IMR-90 (cell line): ENCODE data around the gene ZNF440. TPM values are rescaled to one million over a fixed set of nuclear protein-coding genes. Genes with fewer than 3 reads are reported as not detected.
A peak's percentile ranks its signal among the peaks of the same experiment; 100 is the strongest.

Experiments
- ATAC-seq: fragments of 200-7000 bp; cut with Tn5 transposase; 2 replicates; pipeline ENCODE4 v1.9.1; 2020; ENCODE audit warnings: low read depth, mild to moderate bottlenecking, moderate library complexity
- BruUV-seq: library from RNA; stranded (reverse); fragments of 400-500 nt; replicated peaks from 2 replicates; lab custom pipeline; 2021; lab: Mats Ljungman, UMichigan
- CTCF ChIA-PET: fragments of 300-600 bp; formaldehyde crosslinking; extraction: SDS; loops from one replicate; lab custom pipeline; 2021; ENCODE audit warnings: antibody characterized with exemption; lab: Yijun Ruan, JAX
- POLR2A ChIA-PET: fragments of 300-600 bp; sonication (Branson Sonifier 250); formaldehyde crosslinking; loops from one replicate; lab custom pipeline; 2022; ENCODE audit warnings: antibody characterized with exemption; ENCODE audit not compliant: unreplicated experiment; lab: Charles Lee
- DNase-seq: peaks from one replicate; pipeline ENCODE4 v3.0.0; 2013
- H2AFZ ChIP-seq: replicated peaks from 2 replicates; pipeline ENCODE3; 2013; ENCODE audit warnings: low read length, mild to moderate bottlenecking; ENCODE audit not compliant: poor library complexity
- H2AK5ac ChIP-seq: 2 replicates; pipeline ENCODE4 v1.6.1; 2013; ENCODE audit warnings: low read depth, low read length, inconsistent platforms
- H2AK9ac ChIP-seq: replicated peaks from 2 replicates; pipeline ENCODE3; 2013; ENCODE audit warnings: mild to moderate bottlenecking, low read depth, low read length, moderate library complexity; ENCODE audit not compliant: poor library complexity
- H2BK120ac ChIP-seq: 2 replicates; pipeline ENCODE4 v1.6.1; 2013; ENCODE audit warnings: low read depth, low read length, inconsistent platforms
- H2BK15ac ChIP-seq: 3 replicates; pipeline ENCODE4 v1.6.1; 2013; ENCODE audit warnings: low read depth, low read length, inconsistent platforms
- H2BK20ac ChIP-seq: 2 replicates; pipeline ENCODE4 v1.6.1; 2013; ENCODE audit warnings: low read depth, mild to moderate bottlenecking, inconsistent platforms, low read length, moderate library complexity
- H2BK5ac ChIP-seq: 2 replicates; pipeline ENCODE4 v1.6.1; 2013; ENCODE audit warnings: mild to moderate bottlenecking, low read depth, low read length, inconsistent platforms; ENCODE audit not compliant: poor library complexity, severe bottlenecking
- H3K14ac ChIP-seq: replicated peaks from 2 replicates; pipeline ENCODE4 v1.6.1; 2013; ENCODE audit warnings: low read depth, low read length, inconsistent platforms
- H3K18ac ChIP-seq: 2 replicates; pipeline ENCODE4 v1.6.1; 2013; ENCODE audit warnings: low read depth, low read length, control low read depth
- H3K23ac ChIP-seq: 2 replicates; pipeline ENCODE4 v1.6.1; 2013; ENCODE audit warnings: low read depth, low read length, inconsistent platforms
- H3K27ac ChIP-seq: 2 replicates; pipeline ENCODE4 v1.5.1; 2013; ENCODE audit warnings: mild to moderate bottlenecking, control low read depth, low read length; ENCODE audit not compliant: insufficient read depth
- H3K27me3 ChIP-seq: 2 replicates; pipeline ENCODE4 v1.6.1; 2013; ENCODE audit warnings: low read length; ENCODE audit not compliant: control insufficient read depth, insufficient read depth
- H3K36me3 ChIP-seq: 2 replicates; pipeline ENCODE4 v1.6.1; 2013; ENCODE audit warnings: low read length, mixed read lengths; ENCODE audit not compliant: control insufficient read depth, insufficient read depth
- H3K4ac ChIP-seq: 2 replicates; pipeline ENCODE4 v1.6.1; 2013; ENCODE audit warnings: low read depth, low read length, inconsistent platforms
- H3K4me1 ChIP-seq: 2 replicates; pipeline ENCODE4 v1.6.1; 2013; ENCODE audit warnings: low read length, mixed read lengths; ENCODE audit not compliant: control insufficient read depth, insufficient read depth
- H3K4me2 ChIP-seq: 2 replicates; pipeline ENCODE4 v1.6.1; 2013; ENCODE audit warnings: low read depth, mild to moderate bottlenecking, control low read depth, low read length, moderate library complexity
- H3K4me3 ChIP-seq: 2 replicates; pipeline ENCODE4 v1.5.1; 2013; ENCODE audit warnings: low read depth, mild to moderate bottlenecking, control low read depth, low read length, moderate library complexity; ENCODE audit not compliant: insufficient read depth
- H3K56ac ChIP-seq: 2 replicates; pipeline ENCODE4 v1.6.1; 2013; ENCODE audit warnings: low read length, inconsistent platforms; ENCODE audit not compliant: insufficient read depth; ENCODE audit errors: extremely low read depth
- H3K79me1 ChIP-seq, 2 experiments: 2 replicates each; pipeline ENCODE4 v1.6.1; 2013; ENCODE audit warnings: low read length in 2 of 2, inconsistent platforms in 1 of 2, low read depth in 1 of 2
- H3K9ac ChIP-seq: 2 replicates; pipeline ENCODE4 v1.6.1; 2013; ENCODE audit warnings: low read depth, low read length, control low read depth
- H3K9me1 ChIP-seq: 2 replicates; pipeline ENCODE4 v1.6.1; 2013; ENCODE audit warnings: low read length, inconsistent platforms; ENCODE audit not compliant: insufficient read depth
- H3K9me3 ChIP-seq: 2 replicates; pipeline ENCODE4 v1.6.1; 2013; ENCODE audit warnings: low read length; ENCODE audit not compliant: control insufficient read depth, insufficient read depth
- H4K20me1 ChIP-seq: 2 replicates; pipeline ENCODE4 v1.6.1; 2013; ENCODE audit warnings: low read length, inconsistent platforms; ENCODE audit not compliant: insufficient read depth
- H4K5ac ChIP-seq: 2 replicates; pipeline ENCODE4 v1.6.1; 2013; ENCODE audit warnings: mild to moderate bottlenecking, low read depth, low read length, control low read depth
- H4K8ac ChIP-seq, 2 experiments: 2 replicates each; pipeline ENCODE4 v1.6.1; 2013; ENCODE audit warnings: low read depth in 2 of 2, low read length in 2 of 2, control low read depth in 1 of 2, inconsistent platforms in 1 of 2
- H4K91ac ChIP-seq: 2 replicates; pipeline ENCODE4 v1.6.1; 2013; ENCODE audit warnings: low read depth, low read length, inconsistent platforms; ENCODE audit not compliant: insufficient read depth
- POLR2A ChIP-seq: IDR thresholded peaks from 2 replicates; pipeline ENCODE4 v1.6.1; 2012; ENCODE audit warnings: mild to moderate bottlenecking, low read depth, low read length
- WGBS, 2 experiments: methylation state at CpG; one replicate each; pipeline versions ENCODE4 v1.1.5 to v1.1.7; 2013; ENCODE audit warnings: missing lambda C conversion rate in 2 of 2; ENCODE audit not compliant: insufficient read length in 1 of 2; ENCODE audit errors: extremely low coverage in 2 of 2; 5-methylcytosine and 5-hydroxymethylcytosine counted together
- dilution Hi-C: fragments of 300-500 bp; cut with HindIII; formaldehyde crosslinking; loops from one replicate; pipeline ENCODE4 v1.14.3; 2018; ENCODE audit warnings: low sequenced_read_pairs; ENCODE audit not compliant: unreplicated experiment
- in situ Hi-C: fragments of 300-500 bp; cut with MboI; formaldehyde crosslinking; loops from 3 replicates; pipeline ENCODE4 v1.14.3; 2019; ENCODE audit warnings: low sequenced_read_pairs, inconsistent platforms, mixed read lengths
- intact Hi-C: fragments of 100-400 bp; cut with micrococcal nuclease; formaldehyde crosslinking; loops from 2 replicates; pipeline ENCODE4 v1.10.0; 2022
- polyA plus RNA-seq, 3 experiments: library from polyadenylated mRNA; depleted of rRNA; stranded (reverse); fragments of >200 nt; gene quantifications; 2 replicates each; pipeline ENCODE4 v1.2.3, GENCODE V29; 2012; ENCODE audit warnings: low replicate concordance in 1 of 3
- total RNA-seq: library from RNA; depleted of rRNA; stranded (reverse); fragments of >200 nt; gene quantifications from 2 replicates; pipeline ENCODE4 v1.2.3, GENCODE V29; 2012
- TF ChIP-seq, protein P1 (sequence below): fragments of 150-350 bp; IDR thresholded peaks from 2 replicates; pipeline ENCODE4 v1.6.1; 2017; ENCODE audit warnings: mild to moderate bottlenecking, antibody characterized with exemption, low read length, low read depth
- TF ChIP-seq, protein P2 (sequence below): conservative IDR thresholded peaks from 2 replicates; pipeline ENCODE4 v1.5.1; 2012; ENCODE audit warnings: mild to moderate bottlenecking, low read depth, low read length, improper control_type of control experiment
- TF ChIP-seq, protein P3 (sequence below): fragments of 150-350 bp; IDR thresholded peaks from 2 replicates; pipeline ENCODE4 v1.6.1; 2016; ENCODE audit warnings: low read depth, mild to moderate bottlenecking, low read length, moderate library complexity, borderline replicate concordance

ZNF440 gene
- total and polyA plus RNA-seq, 2 of the 4 experiments (the other 2 are of a cell fraction): 2.8 to 8.4 TPM

DNA sequence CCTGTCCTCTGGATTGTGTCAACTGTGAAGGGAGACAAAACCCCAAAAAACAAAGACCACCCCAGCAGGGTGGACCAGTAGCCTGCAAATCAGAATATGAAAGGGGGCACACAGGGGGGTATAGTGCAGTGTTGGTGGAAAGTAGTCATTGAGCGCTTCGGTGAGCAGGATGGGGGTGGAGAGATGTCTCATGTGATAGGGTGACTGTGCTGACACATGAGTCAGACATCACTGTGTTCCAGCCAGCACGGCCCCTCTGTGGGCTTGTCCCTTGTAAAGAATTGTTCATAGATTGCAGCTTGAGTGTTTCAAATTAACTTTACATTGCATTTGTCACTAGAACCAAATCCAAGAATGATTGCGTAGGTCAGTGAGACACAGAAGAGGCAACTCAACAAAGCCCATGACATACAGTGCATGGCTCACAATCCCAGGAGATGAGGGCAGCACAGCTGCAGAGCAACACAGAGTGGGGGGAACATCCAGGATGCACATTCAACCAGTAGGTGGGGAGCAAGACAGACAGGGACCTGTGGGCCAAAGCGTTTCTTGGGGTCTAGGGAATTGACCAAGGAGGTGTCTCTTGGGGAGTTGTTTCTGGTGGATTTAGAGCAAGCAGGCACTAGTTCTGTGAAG lies 7.5 kb downstream of the ZNF440 start:
- CTCF ChIA-PET: no interaction called here

More for the DNA sequence above, 7.5 kb downstream of the ZNF440 start:
- Histone ChIP-seq H3K27me3 (no peaks in the 10 kb centered on the region), H4K5ac (no peak overlapping the region), H3K4me2 (no peak overlapping the region), H3K4ac (no peak overlapping the region), H3K14ac (no peak overlapping the region), H2BK20ac (no peak overlapping the region), H3K79me1 (peaks cover 3 to 16% of the 10 kb centered on the region in 2 experiments; a peak in 3 of 4 replicates), H3K9ac (no peak overlapping the region), H3K23ac (no peak overlapping the region), H3K4me3 (no peak overlapping the region), H2BK5ac (peak overlapping the region; percentile 6), H3K4me1 (no peaks in the 10 kb centered on the region), H2BK120ac (no peak overlapping the region), H3K36me3 (peaks cover 9% of the 10 kb centered on the region), H2AK5ac (no peak overlapping the region), H4K91ac (no peak overlapping the region), H2BK15ac (no peak overlapping the region), H3K27ac (no peak overlapping the region), H4K20me1 (no peaks in the 10 kb centered on the region), H2AK9ac (no peak overlapping the region), H4K8ac (no peak overlapping the region), H3K56ac (no peak overlapping the region), H3K9me1 (no peaks in the 10 kb centered on the region), H3K9me3 (0 out of 2 replicates have a peak, but pooled peaks cover under 1% of the 10 kb centered on the region), H3K18ac (no peak overlapping the region), H2AFZ (peak overlapping the region; percentile 32)
- TF ChIP-seq, protein P1, sequence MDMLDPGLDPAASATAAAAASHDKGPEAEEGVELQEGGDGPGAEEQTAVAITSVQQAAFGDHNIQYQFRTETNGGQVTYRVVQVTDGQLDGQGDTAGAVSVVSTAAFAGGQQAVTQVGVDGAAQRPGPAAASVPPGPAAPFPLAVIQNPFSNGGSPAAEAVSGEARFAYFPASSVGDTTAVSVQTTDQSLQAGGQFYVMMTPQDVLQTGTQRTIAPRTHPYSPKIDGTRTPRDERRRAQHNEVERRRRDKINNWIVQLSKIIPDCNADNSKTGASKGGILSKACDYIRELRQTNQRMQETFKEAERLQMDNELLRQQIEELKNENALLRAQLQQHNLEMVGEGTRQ: 0 out of 2 replicates have a peak, but pooled peaks have one; percentile 6
- TF ChIP-seq, protein P2, sequence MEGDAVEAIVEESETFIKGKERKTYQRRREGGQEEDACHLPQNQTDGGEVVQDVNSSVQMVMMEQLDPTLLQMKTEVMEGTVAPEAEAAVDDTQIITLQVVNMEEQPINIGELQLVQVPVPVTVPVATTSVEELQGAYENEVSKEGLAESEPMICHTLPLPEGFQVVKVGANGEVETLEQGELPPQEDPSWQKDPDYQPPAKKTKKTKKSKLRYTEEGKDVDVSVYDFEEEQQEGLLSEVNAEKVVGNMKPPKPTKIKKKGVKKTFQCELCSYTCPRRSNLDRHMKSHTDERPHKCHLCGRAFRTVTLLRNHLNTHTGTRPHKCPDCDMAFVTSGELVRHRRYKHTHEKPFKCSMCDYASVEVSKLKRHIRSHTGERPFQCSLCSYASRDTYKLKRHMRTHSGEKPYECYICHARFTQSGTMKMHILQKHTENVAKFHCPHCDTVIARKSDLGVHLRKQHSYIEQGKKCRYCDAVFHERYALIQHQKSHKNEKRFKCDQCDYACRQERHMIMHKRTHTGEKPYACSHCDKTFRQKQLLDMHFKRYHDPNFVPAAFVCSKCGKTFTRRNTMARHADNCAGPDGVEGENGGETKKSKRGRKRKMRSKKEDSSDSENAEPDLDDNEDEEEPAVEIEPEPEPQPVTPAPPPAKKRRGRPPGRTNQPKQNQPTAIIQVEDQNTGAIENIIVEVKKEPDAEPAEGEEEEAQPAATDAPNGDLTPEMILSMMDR: no peak
- TF ChIP-seq, protein P3, sequence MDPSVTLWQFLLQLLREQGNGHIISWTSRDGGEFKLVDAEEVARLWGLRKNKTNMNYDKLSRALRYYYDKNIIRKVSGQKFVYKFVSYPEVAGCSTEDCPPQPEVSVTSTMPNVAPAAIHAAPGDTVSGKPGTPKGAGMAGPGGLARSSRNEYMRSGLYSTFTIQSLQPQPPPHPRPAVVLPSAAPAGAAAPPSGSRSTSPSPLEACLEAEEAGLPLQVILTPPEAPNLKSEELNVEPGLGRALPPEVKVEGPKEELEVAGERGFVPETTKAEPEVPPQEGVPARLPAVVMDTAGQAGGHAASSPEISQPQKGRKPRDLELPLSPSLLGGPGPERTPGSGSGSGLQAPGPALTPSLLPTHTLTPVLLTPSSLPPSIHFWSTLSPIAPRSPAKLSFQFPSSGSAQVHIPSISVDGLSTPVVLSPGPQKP: no peak
- no peak for TF ChIP-seq POLR2A
- ATAC-seq (peak; percentile 80), DNase-seq (peak; percentile 53)
- intact Hi-C loops (no loop called here), dilution Hi-C loops (no loop called here), in situ Hi-C loops (no loop called here)
- POLR2A ChIA-PET: no interaction called here
- no TSS peak for BruUV-seq
- WGBS, 2 experiments: 100% methylated on average over 1 of the region's 5 CpGs; no CpG with 5 or more reads in 1 of the 2 experiments
